BE2C (cell line): ENCODE data around the gene CRHR2.

Experiments used
- DNase-seq: peaks from one replicate; pipeline ENCODE4 v3.0.0-alpha.2; 2020
- H3K27me3 ChIP-seq: fragments of 250-450 bp; sonication (Bioruptor Pico); 2 replicates; pipeline ENCODE4 v1.5.1; 2020; ENCODE audit warnings: mild to moderate bottlenecking
- H3K36me3 ChIP-seq: fragments of 250-450 bp; sonication (Bioruptor Pico); 2 replicates; pipeline ENCODE4 v1.5.1; 2020; ENCODE audit warnings: mild to moderate bottlenecking
- H3K4me1 ChIP-seq: fragments of 250-450 bp; sonication (Bioruptor Pico); 2 replicates; pipeline ENCODE4 v1.5.1; 2020
- H3K4me3 ChIP-seq: 2 replicates; pipeline ENCODE4 v1.5.1; 2011; ENCODE audit warnings: low read depth, low read length
- H3K9me3 ChIP-seq: fragments of 250-450 bp; sonication (Bioruptor Pico); 2 replicates; pipeline ENCODE4 v1.5.1; 2020
- TF ChIP-seq, protein P1 (sequence below): IDR thresholded peaks from 2 replicates; pipeline ENCODE4 v1.5.1; 2012; ENCODE audit warnings: mild to moderate bottlenecking, low read depth, low read length

CRHR2 gene

DNA sequence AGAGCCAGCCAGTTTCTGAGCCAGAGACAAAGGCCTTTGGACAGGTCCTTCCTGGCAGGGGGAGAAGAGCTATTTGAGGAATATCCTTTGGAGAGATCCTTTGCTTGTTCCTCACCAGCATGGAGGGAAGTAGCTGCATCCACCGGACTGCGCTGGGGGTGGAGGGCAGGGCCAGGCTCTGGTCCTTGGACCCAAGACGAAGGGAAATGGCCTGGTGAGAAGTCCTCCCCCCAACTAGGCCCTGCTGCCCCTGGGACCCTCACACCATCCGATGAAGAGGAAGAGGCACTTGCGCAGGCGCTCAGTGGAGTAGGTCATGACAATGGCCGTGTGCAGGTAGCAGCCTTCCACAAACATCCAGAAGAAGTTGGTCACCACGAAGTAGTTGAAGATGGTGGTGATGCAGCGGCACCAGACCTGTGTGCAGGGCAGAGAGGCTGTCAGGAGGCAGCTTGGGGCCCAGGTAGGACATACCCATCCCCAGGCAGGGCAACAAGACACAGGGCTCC lies 19.8 kb downstream of the CRHR2 start:
- H3K4me1 ChIP-seq: peaks cover 7% of the 10 kb centered on the region
- no peak overlapping the region for H3K4me3 ChIP-seq
- TF ChIP-seq, protein P1, sequence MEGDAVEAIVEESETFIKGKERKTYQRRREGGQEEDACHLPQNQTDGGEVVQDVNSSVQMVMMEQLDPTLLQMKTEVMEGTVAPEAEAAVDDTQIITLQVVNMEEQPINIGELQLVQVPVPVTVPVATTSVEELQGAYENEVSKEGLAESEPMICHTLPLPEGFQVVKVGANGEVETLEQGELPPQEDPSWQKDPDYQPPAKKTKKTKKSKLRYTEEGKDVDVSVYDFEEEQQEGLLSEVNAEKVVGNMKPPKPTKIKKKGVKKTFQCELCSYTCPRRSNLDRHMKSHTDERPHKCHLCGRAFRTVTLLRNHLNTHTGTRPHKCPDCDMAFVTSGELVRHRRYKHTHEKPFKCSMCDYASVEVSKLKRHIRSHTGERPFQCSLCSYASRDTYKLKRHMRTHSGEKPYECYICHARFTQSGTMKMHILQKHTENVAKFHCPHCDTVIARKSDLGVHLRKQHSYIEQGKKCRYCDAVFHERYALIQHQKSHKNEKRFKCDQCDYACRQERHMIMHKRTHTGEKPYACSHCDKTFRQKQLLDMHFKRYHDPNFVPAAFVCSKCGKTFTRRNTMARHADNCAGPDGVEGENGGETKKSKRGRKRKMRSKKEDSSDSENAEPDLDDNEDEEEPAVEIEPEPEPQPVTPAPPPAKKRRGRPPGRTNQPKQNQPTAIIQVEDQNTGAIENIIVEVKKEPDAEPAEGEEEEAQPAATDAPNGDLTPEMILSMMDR: no peak
- DNase-seq: no peak
- no peaks in the 10 kb centered on the region for H3K9me3 ChIP-seq
- no peaks in the 10 kb centered on the region for H3K27me3 ChIP-seq
- no peaks in the 10 kb centered on the region for H3K36me3 ChIP-seq

DNA sequence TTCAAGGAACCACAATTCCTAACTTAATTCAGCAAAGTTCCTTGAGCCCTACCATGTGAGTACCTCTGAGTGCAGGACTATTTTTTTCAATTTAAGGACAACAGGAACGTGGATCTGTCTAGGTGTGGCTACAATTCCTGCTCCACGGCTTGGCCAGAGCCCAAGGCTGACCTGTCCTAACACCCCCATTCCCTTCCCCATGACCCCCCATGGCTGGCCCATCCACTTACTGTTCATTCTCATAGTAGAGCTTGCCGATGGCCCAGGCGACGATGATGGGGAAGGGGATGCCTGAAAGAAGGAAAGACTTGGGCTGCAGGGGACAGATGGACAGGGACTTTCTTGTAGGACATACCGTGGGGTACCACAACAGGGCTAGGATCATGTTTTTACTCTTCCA lies 20.3 kb downstream of the CRHR2 start:
- TF ChIP-seq, protein P1: no peak
- no peaks in the 10 kb centered on the region for H3K36me3 ChIP-seq
- no peaks in the 10 kb centered on the region for H3K9me3 ChIP-seq
- H3K4me1 ChIP-seq: peaks cover 7% of the 10 kb centered on the region
- no peak for DNase-seq
- no peaks in the 10 kb centered on the region for H3K27me3 ChIP-seq
- H3K4me3 ChIP-seq: no peak overlapping the region

DNA sequence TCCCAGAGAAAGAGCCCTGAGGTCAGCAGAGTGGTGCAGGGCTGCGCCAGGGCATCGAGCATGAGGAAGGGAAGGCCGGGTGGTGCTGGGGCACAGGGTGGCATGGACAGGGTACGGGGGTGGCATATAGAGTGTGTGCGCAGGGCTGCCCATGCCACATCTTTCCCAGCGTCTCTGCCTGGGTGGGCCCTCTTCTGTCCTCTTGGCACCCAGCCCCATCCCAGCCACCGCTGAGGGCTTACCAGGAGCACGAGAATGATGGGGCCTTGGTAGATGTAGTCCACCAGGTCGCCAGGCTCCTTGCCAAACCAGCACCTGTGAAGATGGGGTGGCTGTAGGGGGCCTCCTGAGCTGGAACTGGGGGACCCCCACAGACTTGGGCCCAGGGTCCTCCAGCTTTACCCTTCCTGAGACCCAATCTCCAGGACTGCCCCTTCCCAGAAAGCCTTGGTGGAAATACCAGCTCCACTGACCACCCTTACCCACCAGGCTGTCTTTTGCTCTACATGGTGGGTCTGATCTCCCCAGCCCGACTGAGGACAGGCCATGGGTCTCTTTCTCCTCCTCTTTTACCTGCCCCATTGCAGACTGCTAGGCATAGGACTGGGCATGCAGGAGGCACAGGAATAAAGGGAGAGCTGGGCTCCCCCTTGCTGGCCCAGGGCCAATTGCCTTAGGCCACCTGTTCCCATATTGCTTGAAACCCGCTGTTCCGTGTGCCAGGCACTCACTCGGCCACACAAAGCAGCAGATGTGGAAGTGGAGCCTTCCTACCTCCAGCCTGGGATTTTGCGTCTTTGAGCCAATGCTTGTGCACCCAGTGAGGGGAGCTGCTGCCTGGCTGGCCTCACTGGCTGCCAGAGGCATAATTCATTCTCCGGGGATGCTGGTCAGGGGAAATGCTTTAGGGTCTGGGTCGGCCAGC lies 21.7 kb downstream of the CRHR2 start:
- Histone ChIP-seq H3K9me3 (no peaks in the 10 kb centered on the region), H3K27me3 (no peaks in the 10 kb centered on the region), H3K4me3 (no peak overlapping the region), H3K36me3 (no peaks in the 10 kb centered on the region), H3K4me1 (peaks cover 15% of the 10 kb centered on the region)
- DNase-seq: peak; percentile 72
- TF ChIP-seq, protein P1: no peak

DNA sequence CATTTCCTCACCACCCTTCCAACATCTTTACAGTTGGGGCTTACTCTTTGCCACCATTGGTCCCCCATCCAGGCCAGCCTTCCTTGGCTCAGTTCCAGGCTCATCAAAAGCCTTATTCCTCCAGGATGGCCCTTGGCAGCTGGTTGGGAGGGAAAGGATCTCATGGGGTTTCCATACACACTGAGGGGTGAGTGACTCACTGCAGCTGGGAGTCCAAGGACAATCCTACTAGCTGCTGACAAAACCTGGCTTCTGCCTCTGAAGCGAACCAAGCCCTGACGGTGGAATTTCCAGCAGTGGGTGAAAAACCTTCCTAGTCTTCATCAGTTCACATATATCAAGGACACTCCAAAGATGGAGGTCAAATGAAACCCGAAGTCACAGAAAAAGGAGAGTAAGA lies 22.9 kb downstream of the CRHR2 start:
- TF ChIP-seq, protein P1: no peak
- DNase-seq: peak; percentile 54
- Histone ChIP-seq H3K36me3 (no peaks in the 10 kb centered on the region; the same call in 1 of the 2 replicates), H3K27me3 (no peaks in the 10 kb centered on the region), H3K4me1 (peaks cover 15% of the 10 kb centered on the region), H3K9me3 (no peaks in the 10 kb centered on the region), H3K4me3 (no peak overlapping the region)

DNA sequence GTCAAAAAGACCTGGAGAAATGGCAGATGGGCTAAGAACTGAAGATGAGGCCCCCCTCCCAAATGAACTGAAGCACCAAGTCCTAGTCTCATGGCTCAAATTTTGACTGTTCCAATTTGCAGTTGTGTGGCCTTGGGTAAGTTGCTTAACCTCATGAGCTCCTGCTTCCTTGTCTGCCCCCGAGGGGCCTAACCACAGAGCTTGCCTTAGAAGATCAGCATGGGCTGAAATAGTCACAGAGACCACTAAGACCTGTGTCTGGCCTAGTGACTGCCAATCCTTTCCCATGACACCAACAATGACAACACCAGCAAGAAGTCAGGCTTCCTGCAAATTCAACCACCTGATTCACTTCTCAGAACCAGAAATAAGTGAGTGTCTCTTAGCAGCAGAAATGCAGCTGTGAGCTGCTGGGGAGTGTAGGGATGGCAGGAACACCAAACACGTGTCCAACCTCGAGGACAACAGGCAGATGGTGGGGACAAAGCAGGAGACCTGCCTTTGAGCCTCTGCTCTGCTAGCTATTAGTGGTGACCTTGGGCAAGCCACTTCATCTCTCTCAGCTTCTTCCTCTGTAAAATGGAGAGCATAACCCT lies 23.7 kb downstream of the CRHR2 start:
- Histone ChIP-seq H3K36me3 (no peaks in the 10 kb centered on the region; the same call in 1 of the 2 replicates), H3K9me3 (no peaks in the 10 kb centered on the region), H3K27me3 (no peaks in the 10 kb centered on the region), H3K4me1 (peaks cover 15% of the 10 kb centered on the region), H3K4me3 (no peak overlapping the region)
- TF ChIP-seq, protein P1: no peak
- DNase-seq: no peak
